ENCODE data around the gene ATG7.

Gene ATG7

GRCh38 chr3:11382146-11382745 lies 110.0 kb downstream of the ATG7 start:
- DNase-seq (ENCODE audit: low spot score) = no peak
- in situ Hi-C loops (cut with MboI; ENCODE audit: low sequenced_read_pairs, unreplicated experiment) = loop anchor here (5.0 kb wide), 1 partner anchor 280 kb away; no protein-coding TSS in a partner anchor
- TF ChIP-seq CTCF (IDR thresholded peaks at IDR 0.05; ENCODE audit: borderline replicate concordance, control extremely low read depth, extremely low read depth, insufficient read depth, missing control alignments) = no peak

- in situ Hi-C loops (cut with MboI; ENCODE audit: low sequenced_read_pairs, unreplicated experiment) = loop anchor here (5.0 kb wide), 1 partner anchor 278 kb away; no protein-coding TSS in a partner anchor
- DNase-seq (ENCODE audit: low spot score) = no peak
- no peak for TF ChIP-seq CTCF (IDR thresholded peaks at IDR 0.05; ENCODE audit: borderline replicate concordance, control extremely low read depth, extremely low read depth, insufficient read depth, missing control alignments)
These were observed 111.9 kb downstream of the ATG7 start for GRCh38 chr3:11384074-11384473.

GRCh38 chr3:11385326-11385725 lies 113.1 kb downstream of the ATG7 start:
- DNase-seq (ENCODE audit: low spot score) = no peak
- no peak for TF ChIP-seq CTCF (IDR thresholded peaks at IDR 0.05; ENCODE audit: borderline replicate concordance, control extremely low read depth, extremely low read depth, insufficient read depth, missing control alignments)
- in situ Hi-C loops (cut with MboI; ENCODE audit: low sequenced_read_pairs, unreplicated experiment) = no loop called here

GRCh38 chr3:11385891-11386290 lies 113.7 kb downstream of the ATG7 start:
- in situ Hi-C loops (cut with MboI; ENCODE audit: low sequenced_read_pairs, unreplicated experiment) = no loop called here
- TF ChIP-seq CTCF (IDR thresholded peaks at IDR 0.05; ENCODE audit: borderline replicate concordance, control extremely low read depth, extremely low read depth, insufficient read depth, missing control alignments) = no peak
- DNase-seq (ENCODE audit: low spot score) = no peak

GRCh38 chr3:11386465-11387113 lies 114.4 kb downstream of the ATG7 start:
- in situ Hi-C loops (cut with MboI; ENCODE audit: low sequenced_read_pairs, unreplicated experiment) = no loop called here
- TF ChIP-seq CTCF (IDR thresholded peaks at IDR 0.05; ENCODE audit: borderline replicate concordance, control extremely low read depth, extremely low read depth, insufficient read depth, missing control alignments) = no peak
- no peak for DNase-seq (ENCODE audit: low spot score)

- DNase-seq (ENCODE audit: low spot score) = no peak
These were observed 117.4 kb downstream of the ATG7 start for GRCh38 chr3:11389386-11390268.

More at GRCh38 chr3:11389386-11390268, 117.4 kb downstream of the ATG7 start:
- in situ Hi-C loops (cut with MboI; ENCODE audit: low sequenced_read_pairs, unreplicated experiment) = no loop called here
- TF ChIP-seq CTCF (IDR thresholded peaks at IDR 0.05; ENCODE audit: borderline replicate concordance, control extremely low read depth, extremely low read depth, insufficient read depth, missing control alignments) = no peak

Data from GM13976 (cell line).